ENCODE measurements around the gene TRNAU1AP. TPM values are rescaled to one million over a fixed set of nuclear protein-coding genes. Genes with fewer than 3 reads are reported as not detected.

TRNAU1AP gene
- polyA plus RNA-seq, 5 donors, result 28.0 to 36.8 (median 29.0) TPM

DNA sequence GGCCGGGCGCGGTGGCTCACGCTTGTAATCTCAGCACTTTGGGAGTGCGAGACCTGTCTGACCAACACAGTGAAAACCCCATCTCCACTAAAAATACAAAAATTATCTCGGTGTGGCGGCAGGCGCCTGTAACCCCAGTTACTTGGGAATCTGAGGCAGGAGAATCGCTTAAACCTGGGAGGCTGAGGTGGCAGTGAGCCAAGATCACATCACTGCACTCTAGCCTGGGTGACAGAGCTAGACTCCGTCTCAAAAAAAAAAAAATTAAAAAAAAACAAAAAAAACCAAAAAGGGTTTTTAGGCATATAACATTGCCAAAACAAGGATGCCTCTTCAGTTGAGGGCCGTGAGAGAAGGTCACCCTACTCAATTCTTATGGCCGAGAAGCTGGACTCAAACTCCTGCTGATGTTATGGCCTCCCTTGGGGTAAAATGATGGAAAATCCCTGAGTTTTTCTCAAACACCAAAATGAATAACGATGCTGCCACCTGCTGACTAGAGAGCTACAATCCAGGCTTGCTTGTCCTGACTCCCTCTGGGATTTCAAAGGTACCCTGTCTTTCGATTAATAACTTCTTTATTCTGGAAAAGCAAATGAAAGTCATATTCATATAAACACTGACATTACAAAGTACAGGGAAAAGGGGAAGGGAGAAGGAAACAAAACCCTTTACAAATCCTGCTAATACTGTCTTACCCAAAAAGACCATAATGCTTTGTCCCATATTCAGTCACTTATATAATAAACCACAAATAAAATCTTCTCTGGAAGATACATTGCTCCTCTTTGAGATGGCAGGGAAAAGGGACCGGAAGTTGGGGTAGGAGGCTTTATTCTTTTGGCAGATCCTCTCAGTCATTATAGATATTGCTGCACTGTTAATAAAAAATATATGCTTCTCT is 49.9 kb downstream of the TRNAU1AP start:
- DNase-seq, result peak in 1 of 2 donors; percentile 71

DNA sequence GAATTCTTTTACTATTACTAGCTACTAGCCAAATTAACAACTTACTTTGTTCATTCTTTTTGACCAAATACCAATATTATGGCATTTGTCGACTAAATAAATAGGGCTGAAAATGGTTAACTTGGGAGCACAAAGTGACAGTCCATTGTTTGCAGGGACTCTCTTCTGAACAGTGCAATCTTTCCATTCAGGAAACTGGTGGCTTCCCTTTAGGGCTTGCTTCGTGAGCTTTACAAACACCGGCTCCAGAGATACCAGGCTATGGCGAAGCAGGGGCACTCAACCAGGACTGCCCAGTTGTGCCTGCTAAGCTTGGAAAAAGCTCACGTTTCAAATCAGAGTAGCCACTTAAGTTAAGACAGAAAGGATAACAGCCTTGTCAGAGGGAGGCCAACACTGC is 51.5 kb downstream of the TRNAU1AP start:
- DNase-seq, result no peak

DNA sequence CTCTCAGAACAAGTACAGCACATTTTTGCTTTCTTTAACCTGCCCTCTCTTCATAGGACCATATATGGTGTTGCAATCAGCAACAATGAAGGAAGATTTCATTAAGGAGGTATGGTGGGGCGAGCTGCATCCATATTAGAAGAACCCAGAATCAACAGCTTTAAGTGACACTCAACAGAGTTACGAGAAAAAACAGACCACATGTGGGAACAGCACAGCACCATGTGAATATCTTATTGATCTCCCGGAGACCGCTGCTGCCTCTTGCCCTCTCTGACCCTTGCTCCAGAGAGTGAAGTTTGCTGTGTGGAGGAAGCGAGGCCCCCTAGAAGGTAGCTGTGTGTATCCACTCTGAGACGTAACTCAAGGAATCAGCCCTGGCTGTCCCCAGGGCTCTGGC is 52.1 kb downstream of the TRNAU1AP start:
- no peak for DNase-seq

DNA sequence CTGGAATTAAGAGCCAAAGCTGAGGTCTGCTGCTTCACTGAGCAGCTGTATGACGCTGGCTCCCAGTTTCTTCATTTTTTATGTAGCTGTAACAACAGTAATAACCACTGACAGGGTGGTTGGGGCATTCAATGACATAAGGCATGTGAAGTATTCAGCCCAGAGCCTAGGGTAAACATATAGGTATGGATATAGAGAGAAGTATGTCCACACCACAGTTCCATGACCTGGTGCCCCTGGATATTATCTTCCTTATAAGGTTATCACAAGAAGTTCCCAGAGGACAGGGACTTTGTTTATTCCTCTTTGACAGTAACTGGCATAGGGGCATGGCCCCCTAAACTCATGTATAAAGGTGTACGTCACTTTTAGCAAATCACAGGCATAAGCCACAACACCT is 53.9 kb downstream of the TRNAU1AP start:
- no peak for DNase-seq

DNA sequence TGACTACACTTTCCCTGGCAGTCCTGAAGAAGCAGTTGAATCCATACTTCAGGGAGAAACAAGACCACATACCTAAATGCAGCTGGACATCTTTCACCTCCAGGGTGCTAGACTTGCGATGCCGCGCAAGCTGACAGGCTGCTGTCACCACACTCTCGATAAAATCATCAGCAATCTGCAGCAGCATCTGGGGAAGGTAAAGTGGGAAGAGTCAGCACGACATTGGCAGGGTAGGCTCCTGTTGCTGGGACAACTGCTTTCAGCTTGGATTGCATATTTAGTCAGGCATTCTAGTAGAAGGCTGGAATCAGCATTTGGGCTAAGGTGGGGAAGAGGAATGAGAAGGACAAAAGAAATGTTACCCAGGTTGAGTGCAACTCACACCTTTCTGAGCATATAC is 60.3 kb downstream of the TRNAU1AP start:
- no peak for DNase-seq

Other genes starting within 250 kb of the TRNAU1AP start
- gene MED18, start 224.0 kb upstream of the TRNAU1AP start, polyA plus RNA-seq (ENCODE audit: insufficient read depth in 1 of 5, insufficient read length in 5 of 5, low replicate concordance in 1 of 5), result 10 to 100 TPM; 14.8 to 21.8 (median 15.4) TPM
- gene PHACTR4, start 183.3 kb upstream of the TRNAU1AP start, polyA plus RNA-seq (ENCODE audit: insufficient read depth in 1 of 5, insufficient read length in 5 of 5, low replicate concordance in 1 of 5), result 10 to 100 TPM; 50.5 to 67.8 (median 65.1) TPM
- gene RCC1, start 47.0 kb upstream of the TRNAU1AP start, polyA plus RNA-seq (ENCODE audit: insufficient read depth in 1 of 5, insufficient read length in 5 of 5, low replicate concordance in 1 of 5), result 10 to 100 TPM; 35.1 to 48.1 (median 41.3) TPM
- 1 to 10 TPM; 6.2 to 7.4 (median 6.7) TPM for gene RAB42, start 39.2 kb downstream of the TRNAU1AP start, polyA plus RNA-seq (ENCODE audit: insufficient read depth in 1 of 5, insufficient read length in 5 of 5, low replicate concordance in 1 of 5)
- 10 to 100 TPM; 29.0 to 33.9 (median 32.8) TPM for gene TAF12, start 90.0 kb downstream of the TRNAU1AP start, polyA plus RNA-seq (ENCODE audit: insufficient read depth in 1 of 5, insufficient read length in 5 of 5, low replicate concordance in 1 of 5)
- not detected for gene RNU11, start 95.5 kb downstream of the TRNAU1AP start, polyA plus RNA-seq (ENCODE audit: insufficient read depth in 1 of 5, insufficient read length in 5 of 5, low replicate concordance in 1 of 5)
- 10 to 100 TPM; 12.2 to 16.7 (median 16.1) TPM for gene GMEB1, start 115.7 kb downstream of the TRNAU1AP start, polyA plus RNA-seq (ENCODE audit: insufficient read depth in 1 of 5, insufficient read length in 5 of 5, low replicate concordance in 1 of 5)
- gene YTHDF2, start 183.9 kb downstream of the TRNAU1AP start, polyA plus RNA-seq (ENCODE audit: insufficient read depth in 1 of 5, insufficient read length in 5 of 5, low replicate concordance in 1 of 5), result 10 to 100 TPM; 64.4 to 77.2 (median 74.9) TPM

Measured in right lung (tissue), 5 donors.